BE2C (cell line): ENCODE data around the gene CACNA1I.

Source experiments
- DNase-seq: peaks from one replicate; pipeline ENCODE4 v3.0.0-alpha.2; 2020
- H3K27me3 ChIP-seq: fragments of 250-450 bp; sonication (Bioruptor Pico); 2 replicates; pipeline ENCODE4 v1.5.1; 2020; ENCODE audit warnings: mild to moderate bottlenecking
- H3K36me3 ChIP-seq: fragments of 250-450 bp; sonication (Bioruptor Pico); 2 replicates; pipeline ENCODE4 v1.5.1; 2020; ENCODE audit warnings: mild to moderate bottlenecking
- H3K4me1 ChIP-seq: fragments of 250-450 bp; sonication (Bioruptor Pico); 2 replicates; pipeline ENCODE4 v1.5.1; 2020
- H3K4me3 ChIP-seq: 2 replicates; pipeline ENCODE4 v1.5.1; 2011; ENCODE audit warnings: low read depth, low read length
- H3K9me3 ChIP-seq: fragments of 250-450 bp; sonication (Bioruptor Pico); 2 replicates; pipeline ENCODE4 v1.5.1; 2020
- CTCF ChIP-seq: IDR thresholded peaks from 2 replicates; pipeline ENCODE4 v1.5.1; 2012; ENCODE audit warnings: mild to moderate bottlenecking, low read depth, low read length

The CACNA1I gene

GRCh38 chr22:39601180-39601535 lies 30.6 kb downstream of the CACNA1I start:
- no peak for DNase-seq
- H3K9me3 ChIP-seq = no peaks in the 10 kb centered on the region
- no peaks in the 10 kb centered on the region for H3K36me3 ChIP-seq
- H3K4me3 ChIP-seq = no peak overlapping the region
- no peaks in the 10 kb centered on the region for H3K4me1 ChIP-seq
- no peak for TF ChIP-seq CTCF
- H3K27me3 ChIP-seq = no peaks in the 10 kb centered on the region

GRCh38 chr22:39603345-39603744 lies 32.8 kb downstream of the CACNA1I start:
- no peak for DNase-seq
- H3K4me1 ChIP-seq = no peaks in the 10 kb centered on the region
- no peaks in the 10 kb centered on the region for H3K9me3 ChIP-seq
- no peaks in the 10 kb centered on the region for H3K36me3 ChIP-seq
- no peak overlapping the region for H3K4me3 ChIP-seq
- no peaks in the 10 kb centered on the region for H3K27me3 ChIP-seq
- TF ChIP-seq CTCF = no peak

GRCh38 chr22:39610246-39610645 lies 39.7 kb downstream of the CACNA1I start:
- Histone ChIP-seq H3K4me3 (no peak overlapping the region), H3K4me1 (no peaks in the 10 kb centered on the region), H3K27me3 (no peaks in the 10 kb centered on the region), H3K9me3 (no peaks in the 10 kb centered on the region), H3K36me3 (no peaks in the 10 kb centered on the region)
- no peak for DNase-seq
- TF ChIP-seq CTCF = no peak

GRCh38 chr22:39610766-39611165 lies 40.2 kb downstream of the CACNA1I start:
- no peaks in the 10 kb centered on the region for H3K27me3 ChIP-seq
- H3K36me3 ChIP-seq = no peaks in the 10 kb centered on the region
- no peaks in the 10 kb centered on the region for H3K4me1 ChIP-seq
- DNase-seq = no peak
- H3K9me3 ChIP-seq = no peaks in the 10 kb centered on the region
- H3K4me3 ChIP-seq = no peak overlapping the region
- no peak for TF ChIP-seq CTCF

- no peak for TF ChIP-seq CTCF
- H3K36me3 ChIP-seq = no peaks in the 10 kb centered on the region
- no peaks in the 10 kb centered on the region for H3K9me3 ChIP-seq
- H3K4me1 ChIP-seq = no peaks in the 10 kb centered on the region
- DNase-seq = no peak
- H3K4me3 ChIP-seq = no peak overlapping the region
- H3K27me3 ChIP-seq = no peaks in the 10 kb centered on the region
These were observed 40.8 kb downstream of the CACNA1I start for GRCh38 chr22:39611360-39611759.

- no peak for TF ChIP-seq CTCF
These were observed 42.4 kb downstream of the CACNA1I start for GRCh38 chr22:39612811-39613548.

More at GRCh38 chr22:39612811-39613548, 42.4 kb downstream of the CACNA1I start:
- H3K36me3 ChIP-seq = no peaks in the 10 kb centered on the region
- H3K4me3 ChIP-seq = no peak overlapping the region
- H3K27me3 ChIP-seq = no peaks in the 10 kb centered on the region
- no peak for DNase-seq
- H3K4me1 ChIP-seq = peaks cover 3% of the 10 kb centered on the region
- no peaks in the 10 kb centered on the region for H3K9me3 ChIP-seq
